ENCODE measurements around the gene MED13L.
A peak's percentile ranks its signal among the peaks of the same experiment; 100 is the strongest.

MED13L gene

DNA sequence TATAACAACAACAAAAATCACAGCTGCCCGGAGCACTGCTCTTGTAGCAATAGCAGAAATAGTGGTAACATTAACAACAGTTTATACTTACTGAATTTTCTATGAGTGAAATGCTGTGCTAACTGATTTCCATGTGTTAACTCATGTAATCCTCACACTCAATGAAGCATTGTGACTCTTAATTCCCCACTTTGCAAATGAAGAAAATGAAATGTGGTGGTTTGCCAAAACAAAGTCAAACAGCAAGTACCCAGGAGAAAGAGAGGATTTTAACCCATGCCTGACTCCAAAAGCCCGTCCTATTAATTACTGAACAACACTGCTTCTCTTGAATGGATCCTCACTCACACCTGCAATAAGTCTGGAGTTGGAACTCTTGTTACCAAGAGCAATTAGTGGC, 123.5 kb downstream of the MED13L start:
- DNase-seq (ENCODE audit: extremely low read depth, low read depth), result no peak
- TF ChIP-seq, protein P1, sequence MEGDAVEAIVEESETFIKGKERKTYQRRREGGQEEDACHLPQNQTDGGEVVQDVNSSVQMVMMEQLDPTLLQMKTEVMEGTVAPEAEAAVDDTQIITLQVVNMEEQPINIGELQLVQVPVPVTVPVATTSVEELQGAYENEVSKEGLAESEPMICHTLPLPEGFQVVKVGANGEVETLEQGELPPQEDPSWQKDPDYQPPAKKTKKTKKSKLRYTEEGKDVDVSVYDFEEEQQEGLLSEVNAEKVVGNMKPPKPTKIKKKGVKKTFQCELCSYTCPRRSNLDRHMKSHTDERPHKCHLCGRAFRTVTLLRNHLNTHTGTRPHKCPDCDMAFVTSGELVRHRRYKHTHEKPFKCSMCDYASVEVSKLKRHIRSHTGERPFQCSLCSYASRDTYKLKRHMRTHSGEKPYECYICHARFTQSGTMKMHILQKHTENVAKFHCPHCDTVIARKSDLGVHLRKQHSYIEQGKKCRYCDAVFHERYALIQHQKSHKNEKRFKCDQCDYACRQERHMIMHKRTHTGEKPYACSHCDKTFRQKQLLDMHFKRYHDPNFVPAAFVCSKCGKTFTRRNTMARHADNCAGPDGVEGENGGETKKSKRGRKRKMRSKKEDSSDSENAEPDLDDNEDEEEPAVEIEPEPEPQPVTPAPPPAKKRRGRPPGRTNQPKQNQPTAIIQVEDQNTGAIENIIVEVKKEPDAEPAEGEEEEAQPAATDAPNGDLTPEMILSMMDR (IDR thresholded peaks at IDR 0.05; ENCODE audit: low read depth, low read length), result no peak

DNA sequence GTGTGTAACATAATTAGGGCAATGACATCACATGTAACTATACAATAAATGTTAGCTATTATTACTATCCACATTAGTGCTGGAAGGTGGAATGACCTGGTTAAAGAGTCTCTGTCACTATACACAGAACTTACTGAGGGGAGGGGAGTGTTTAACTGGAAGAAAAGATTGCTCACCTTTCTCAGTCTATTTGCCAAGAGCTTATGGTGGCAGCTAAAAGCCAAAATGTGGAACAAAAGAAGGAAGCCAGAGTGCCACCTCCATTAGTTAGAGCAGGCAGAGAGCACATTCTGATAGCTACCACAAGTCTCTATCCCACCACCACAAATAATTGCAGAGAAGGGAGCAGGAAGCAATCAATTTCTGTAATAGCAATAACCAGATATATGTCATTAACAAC, 124.4 kb downstream of the MED13L start:
- TF ChIP-seq, protein P1 (IDR thresholded peaks at IDR 0.05; ENCODE audit: low read depth, low read length), result no peak
- DNase-seq (ENCODE audit: extremely low read depth, low read depth), result no peak

DNA sequence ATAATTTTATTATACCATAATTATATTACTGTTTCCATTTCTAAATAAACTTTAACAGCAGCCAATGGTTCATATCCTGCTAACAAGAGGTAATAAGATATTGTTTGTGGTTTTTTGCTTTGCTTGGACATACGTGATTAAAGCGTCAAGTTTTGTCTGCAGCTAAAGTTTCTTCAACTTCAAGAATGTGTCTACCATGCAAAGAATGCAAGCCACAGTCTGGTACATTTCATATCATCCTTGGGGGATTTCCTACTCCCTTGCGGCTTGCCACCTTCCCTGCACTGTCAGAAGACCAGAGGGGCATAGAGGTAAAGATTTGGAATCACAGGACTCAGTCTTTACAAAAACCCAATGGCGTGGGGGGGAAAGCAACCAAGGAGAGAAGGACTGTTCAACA, 125.2 kb downstream of the MED13L start:
- TF ChIP-seq, protein P1 (IDR thresholded peaks at IDR 0.05; ENCODE audit: low read depth, low read length), result no peak
- DNase-seq (ENCODE audit: extremely low read depth, low read depth), result peak; percentile 47

DNA sequence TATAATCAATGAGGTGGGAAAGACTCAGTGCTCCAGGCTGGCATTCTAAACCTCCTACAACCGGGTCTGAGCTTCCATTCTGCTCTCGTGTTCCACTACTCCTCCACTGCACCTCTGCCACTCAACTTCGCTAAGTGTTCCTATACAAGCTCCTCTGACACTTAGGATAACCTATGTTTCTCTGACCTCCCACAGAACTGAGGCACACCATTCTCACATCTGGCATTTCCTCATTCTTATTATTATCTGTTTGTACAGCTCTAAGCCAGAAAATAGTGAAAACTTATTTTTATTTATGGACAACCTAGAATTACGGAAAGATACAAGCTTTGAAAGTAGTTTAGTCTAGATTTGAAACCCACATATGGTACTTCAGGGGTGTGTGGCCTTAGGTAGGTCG, 127.0 kb downstream of the MED13L start:
- TF ChIP-seq, protein P1 (IDR thresholded peaks at IDR 0.05; ENCODE audit: low read depth, low read length), result no peak
- no peak for DNase-seq (ENCODE audit: extremely low read depth, low read depth)

DNA sequence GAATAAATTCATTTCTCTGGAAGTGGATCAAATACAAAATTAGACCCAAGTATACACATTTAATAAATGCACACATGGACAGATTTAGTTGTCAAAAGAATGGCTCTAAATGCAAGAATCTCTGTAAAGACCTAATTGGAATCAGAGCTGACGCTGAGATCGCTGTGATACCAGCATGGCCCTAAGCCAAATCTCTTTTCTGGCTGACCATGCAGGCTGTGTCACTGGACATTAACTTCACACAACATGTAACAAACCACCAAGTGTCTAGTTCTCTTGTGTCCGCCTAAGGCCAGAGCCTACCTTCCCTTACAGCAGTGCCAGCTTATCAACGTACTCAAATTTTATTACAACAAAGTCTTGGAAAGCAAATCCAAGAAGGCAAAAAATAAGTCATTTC, 127.5 kb downstream of the MED13L start:
- DNase-seq (ENCODE audit: extremely low read depth, low read depth), result no peak
- TF ChIP-seq, protein P1 (IDR thresholded peaks at IDR 0.05; ENCODE audit: low read depth, low read length), result no peak

DNA sequence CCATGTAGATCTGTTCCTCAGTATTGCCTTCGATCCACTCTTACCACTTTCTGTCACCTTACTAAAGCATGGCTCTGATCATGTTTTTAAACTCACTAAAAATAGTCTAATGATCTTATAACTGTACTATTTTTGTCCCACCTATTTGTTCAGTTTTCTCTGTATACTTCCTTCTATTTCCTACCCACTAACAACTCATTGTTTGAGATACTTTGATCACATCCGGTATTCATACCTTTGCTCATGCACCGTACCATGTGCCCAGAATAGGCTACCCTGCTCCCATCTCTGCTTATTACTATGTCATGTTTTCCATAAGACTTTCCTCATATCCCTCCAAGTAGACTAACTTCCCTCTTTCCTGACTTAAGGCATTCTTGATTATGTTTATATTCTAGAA, 128.6 kb downstream of the MED13L start:
- TF ChIP-seq, protein P1 (IDR thresholded peaks at IDR 0.05; ENCODE audit: low read depth, low read length), result no peak
- DNase-seq (ENCODE audit: extremely low read depth, low read depth), result no peak

DNA sequence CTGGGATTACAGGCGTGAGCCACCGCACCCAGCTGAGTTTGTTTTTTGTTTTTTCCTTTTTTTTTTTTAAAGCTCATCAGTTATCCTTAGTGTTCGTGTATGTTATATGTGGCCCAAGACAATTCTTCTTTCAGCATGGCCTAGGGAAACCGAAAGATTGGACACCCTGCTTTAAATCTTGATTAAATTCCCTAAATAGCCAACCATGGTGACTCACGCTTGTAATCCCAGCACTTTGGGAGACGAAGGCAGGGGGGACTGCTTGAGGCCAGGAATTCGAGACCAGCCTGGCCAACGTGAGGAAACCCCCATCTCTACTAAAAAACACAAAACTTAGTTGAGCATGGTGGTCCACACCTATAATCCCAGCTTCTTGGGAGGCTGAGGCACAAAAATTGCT, 131.1 kb downstream of the MED13L start:
- no peak for DNase-seq (ENCODE audit: extremely low read depth, low read depth)
- TF ChIP-seq, protein P1 (IDR thresholded peaks at IDR 0.05; ENCODE audit: low read depth, low read length), result no peak
